ENCODE measurements around the gene RFPL3.

GRCh38 chr22:32340411-32340810, 17.3 kb upstream of the RFPL3 start:
- TF ChIP-seq CTCF (conservative IDR thresholded peaks at IDR 0.05; ENCODE audit: low read depth in 2 of 2) = no peak
- TF ChIP-seq EZH2 (IDR thresholded peaks at IDR 0.05; ENCODE audit: low read depth, unreplicated experiment) = no peak
- no peak for TF ChIP-seq EZH2phosphoT487 (IDR thresholded peaks at IDR 0.05; ENCODE audit: unreplicated experiment)
- TF ChIP-seq REST (IDR thresholded peaks at IDR 0.05; ENCODE audit: unreplicated experiment) = no peak
- TF ChIP-seq JUNB (IDR thresholded peaks at IDR 0.05; ENCODE audit: unreplicated experiment) = no peak
- no peak for TF ChIP-seq ZNF331 (CRISPR knock-in tag; IDR thresholded peaks at IDR 0.05; ENCODE audit: low read depth)
- no peak for TF ChIP-seq POLR2AphosphoS5 (IDR thresholded peaks at IDR 0.05; ENCODE audit: low read depth)
- TF ChIP-seq ETS1 (IDR thresholded peaks at IDR 0.05) = no peak

All from GM23338 (cell line).